Naive thymus-derived CD4-positive, alpha-beta T cell (primary cell): ENCODE results near the gene ART4. TPM values are rescaled to one million over a fixed set of nuclear protein-coding genes. Genes with fewer than 3 reads are reported as not detected.
A peak's percentile ranks its signal among the peaks of the same experiment; 100 is the strongest.

Experiments used
- ATAC-seq: fragments of 150-1000 bp; cut with Tn5 transposase; 2 replicates; pipeline ENCODE4 v1.10.0; 2021; ENCODE audit warnings: mild to moderate bottlenecking, moderate library complexity
- CTCF ChIA-PET: fragments of 350-600 bp; sonication (Branson Sonifier 250); formaldehyde crosslinking; loops from one replicate; lab custom pipeline; 2021; ENCODE audit warnings: antibody characterized with exemption; lab: Charles Lee
- POLR2A ChIA-PET: fragments of 350-600 bp; sonication (Branson Sonifier 250); formaldehyde crosslinking; loops from one replicate; lab custom pipeline; 2021; ENCODE audit warnings: antibody characterized with exemption, inconsistent platforms; lab: Charles Lee
- DNase-seq, 9 donors: peaks; one replicate each; pipeline versions ENCODE4 v3.0.0 to v3.0.0-alpha.2; 2020 to 2022; ENCODE audit warnings: mixed read lengths in 1 of 9
- H3K27ac ChIP-seq: one replicate; pipeline ENCODE4 v1.7.0; 2013; ENCODE audit warnings: mild to moderate bottlenecking, low read depth, low read length, moderate library complexity
- H3K27me3 ChIP-seq, 2 donors: one replicate each; pipeline ENCODE4 v1.7.0; 2013; ENCODE audit warnings: low read length in 2 of 2, mild to moderate bottlenecking in 2 of 2, moderate library complexity in 2 of 2; ENCODE audit not compliant: control insufficient read depth in 2 of 2, insufficient read depth in 2 of 2
- H3K36me3 ChIP-seq, 3 experiments: 1 replicate in 2 of 3; 2 replicates in 1 of 3; pipeline ENCODE4 v1.7.0; 2013; ENCODE audit warnings: low read length in 3 of 3, mild to moderate bottlenecking in 3 of 3, moderate library complexity in 1 of 3; ENCODE audit not compliant: insufficient read depth in 3 of 3, control insufficient read depth in 2 of 3
- H3K4me1 ChIP-seq, 2 donors: one replicate each; pipeline ENCODE4 v1.7.0; 2013; ENCODE audit warnings: low read length in 2 of 2, mild to moderate bottlenecking in 2 of 2, moderate library complexity in 1 of 2; ENCODE audit not compliant: control insufficient read depth in 2 of 2, insufficient read depth in 2 of 2
- H3K4me3 ChIP-seq: 2 replicates; pipeline ENCODE4 v1.7.0; 2013; ENCODE audit warnings: mild to moderate bottlenecking, low read length
- H3K9me3 ChIP-seq, 3 experiments: 1 replicate in 2 of 3; 2 replicates in 1 of 3; pipeline ENCODE4 v1.7.0; 2013; ENCODE audit warnings: low read length in 3 of 3; ENCODE audit not compliant: control insufficient read depth in 2 of 3
- H3K27ac Mint-ChIP-seq, 9 donors: one replicate each; pipeline ENCODE4 v1.8.0; 2020 to 2022; ENCODE audit warnings: mixed read lengths in 9 of 9, mild to moderate bottlenecking in 8 of 9, moderate library complexity in 5 of 9, inconsistent platforms in 2 of 9
- H3K27me3 Mint-ChIP-seq, 5 donors: one replicate each; pipeline ENCODE4 v1.8.0; 2021 to 2022; ENCODE audit warnings: mixed read lengths in 5 of 5, mild to moderate bottlenecking in 1 of 5
- H3K36me3 Mint-ChIP-seq, 5 donors: one replicate each; pipeline ENCODE4 v1.8.0; 2020 to 2022; ENCODE audit warnings: mixed read lengths in 5 of 5, mild to moderate bottlenecking in 3 of 5, inconsistent platforms in 1 of 5
- H3K4me1 Mint-ChIP-seq, 7 donors: one replicate each; pipeline ENCODE4 v1.8.0; 2020 to 2022; ENCODE audit warnings: mixed read lengths in 7 of 7, mild to moderate bottlenecking in 3 of 7, inconsistent platforms in 1 of 7
- H3K4me3 Mint-ChIP-seq, 10 donors: one replicate each; pipeline ENCODE4 v1.8.0; 2020 to 2022; ENCODE audit warnings: mild to moderate bottlenecking in 10 of 10, mixed read lengths in 10 of 10, moderate library complexity in 6 of 10, inconsistent platforms in 2 of 10
- H3K9me3 Mint-ChIP-seq, 11 donors: one replicate each; pipeline ENCODE4 v1.8.0; 2020 to 2022; ENCODE audit warnings: mixed read lengths in 11 of 11, mild to moderate bottlenecking in 4 of 11, inconsistent platforms in 1 of 11, moderate library complexity in 1 of 11
- intact Hi-C, 2 donors: fragments of 100-400 bp; cut with micrococcal nuclease; formaldehyde crosslinking; loops; one replicate each; pipeline ENCODE4 v1.15.1; 2023
- polyA plus RNA-seq, 2 donors: library from polyadenylated mRNA; unstranded; fragments of 300-500 nt; fragmentation: Illumina TruSeq; gene quantifications; one replicate each; pipeline ENCODE4 v1.2.3, GENCODE V29; 2021
- total RNA-seq, 6 experiments: library from RNA in 5 of 6; stranded (reverse) in 5 of 6; gene quantifications; 1 replicate in 5 of 6; 2 replicates in 1 of 6; pipeline ENCODE4 v1.2.3 and lab custom pipeline; 2021 to 2026

The ART4 gene
- total and polyA plus RNA-seq, 7 experiments from 2014 or later, result not detected

- Histone ChIP-seq H3K4me1 (peaks cover 14 to 19% of the 10 kb centered on the region in 2 donors), H3K36me3 (peaks cover 3 to 25% (median 8%) of the 10 kb centered on the region in 3 experiments), H3K9me3 (no peaks in the 10 kb centered on the region), H3K27ac (peak overlapping the region; percentile 97), H3K27me3 (no peaks in the 10 kb centered on the region), H3K4me3 (peak overlapping the region; percentile 80)
- Mint-ChIP-seq H3K27ac (no peak overlapping the region), H3K4me3 (no peak overlapping the region), H3K36me3 (peaks cover 0 to 13% (median 5%) of the 10 kb centered on the region in 5 donors), H3K27me3 (no peaks in the 10 kb centered on the region), H3K9me3 (no peaks in the 10 kb centered on the region), H3K4me1 (peaks cover 0 to 26% (median 10%) of the 10 kb centered on the region in 7 donors)
- ChIA-PET CTCF (interaction anchor here (0.6 to 2.5 kb wide), 3 partner anchors 25 to 42 kb away, joined by 4 to 22 read pairs (median 4); a partner anchor contains a TSS), POLR2A (interaction anchor here (0.7 to 11.9 kb wide), 17 partner anchors 9 to 437 kb away, joined by 3 to 316 read pairs (median 4); partner anchors contain the start of genes ARHGDIB and ATF7IP)
- ATAC-seq, result no peak
- no peak for DNase-seq
- intact Hi-C loops, result loop anchor here (1.0 to 10.0 kb wide), 14 partner anchors 28 to 1700 kb away; partner anchors contain the start of genes ARHGDIB (in 2 of the 2), ATF7IP (in 2 of the 2), STRAP (in 2 of the 2) and EPS8 (in 1 of the 2)
Observed at GRCh38 chr12:14802721-14803010, 40.7 kb downstream of the ART4 start.

GRCh38 chr12:14802247-14802646 lies 41.1 kb downstream of the ART4 start:
- DNase-seq, result no peak
- Mint-ChIP-seq H3K27ac (peak overlapping the region in 1 of 9 donors; percentile 18), H3K27me3 (no peaks in the 10 kb centered on the region), H3K36me3 (peaks cover 0 to 18% (median 5%) of the 10 kb centered on the region in 5 donors), H3K4me1 (peaks cover 0 to 30% (median 14%) of the 10 kb centered on the region in 7 donors), H3K4me3 (no peak overlapping the region), H3K9me3 (no peaks in the 10 kb centered on the region)
- H3K4me3 ChIP-seq, result peak overlapping the region; percentile 80
- ChIA-PET POLR2A (interaction anchor here (0.9 to 11.9 kb wide), 9 partner anchors 9 to 437 kb away, joined by 3 to 316 read pairs (median 5); partner anchors contain the start of gene ATF7IP), CTCF (interaction anchor here (0.6 to 2.5 kb wide), 3 partner anchors 25 to 42 kb away, joined by 4 to 22 read pairs (median 4); a partner anchor contains a TSS)
- intact Hi-C loops, result loop anchor here (2.0 to 10.0 kb wide), 5 partner anchors 147 to 1700 kb away; partner anchors contain the start of genes EPS8 (in 1 of the 2), GSG1 (in 1 of the 2) and STRAP (in 1 of the 2)
- peaks cover 14 to 19% of the 10 kb centered on the region in 2 donors for H3K4me1 ChIP-seq
- H3K27ac ChIP-seq, result peak overlapping the region; percentile 97
- peaks cover 3 to 29% (median 12%) of the 10 kb centered on the region in 3 experiments for H3K36me3 ChIP-seq
- no peaks in the 10 kb centered on the region for H3K9me3 ChIP-seq
- ATAC-seq, result no peak
- H3K27me3 ChIP-seq, result no peaks in the 10 kb centered on the region

- peak overlapping the region in 2 of 9 donors; percentile 32 to 48 for H3K27ac Mint-ChIP-seq
- intact Hi-C loops, result no loop called here
Observed at GRCh38 chr12:14795028-14795448, 48.3 kb downstream of the ART4 start.

GRCh38 chr12:14785568-14785967 lies 57.8 kb downstream of the ART4 start:
- Histone ChIP-seq H3K27ac (no peak overlapping the region), H3K4me1 (no peaks in the 10 kb centered on the region), H3K4me3 (no peak overlapping the region), H3K27me3 (no peaks in the 10 kb centered on the region), H3K9me3 (no peaks in the 10 kb centered on the region), H3K36me3 (peaks cover 7 to 45% (median 22%) of the 10 kb centered on the region in 3 experiments)
- intact Hi-C loops, result no loop called here
- CTCF ChIA-PET, result interaction anchor here (2.0 kb wide), 1 partner anchor 15 kb away, joined by 6 read pairs; a partner anchor contains a TSS
- H3K4me1 Mint-ChIP-seq, result peaks cover 0 to 9% (median 2%) of the 10 kb centered on the region in 7 donors
- DNase-seq (no peak), ATAC-seq (no peak)
- H3K9me3 Mint-ChIP-seq, result no peaks in the 10 kb centered on the region
- POLR2A ChIA-PET, result interaction anchor here (3.2 to 5.2 kb wide), 2 partner anchors 10 to 15 kb away, joined by 20 to 39 read pairs; a partner anchor contains a TSS
- H3K27me3 Mint-ChIP-seq, result no peaks in the 10 kb centered on the region
- H3K27ac Mint-ChIP-seq, result peak overlapping the region in 1 of 9 donors; percentile 21
- peaks cover 4 to 47% (median 19%) of the 10 kb centered on the region in 5 donors for H3K36me3 Mint-ChIP-seq
- H3K4me3 Mint-ChIP-seq, result no peak overlapping the region

More at GRCh38 chr12:14795028-14795448, 48.3 kb downstream of the ART4 start:
- peaks cover 17 to 72% (median 53%) of the 10 kb centered on the region in 3 experiments for H3K36me3 ChIP-seq
- ATAC-seq (no peak), DNase-seq (no peak)
- Mint-ChIP-seq H3K36me3 (peaks cover 15 to 59% (median 36%) of the 10 kb centered on the region in 5 donors), H3K27me3 (no peaks in the 10 kb centered on the region), H3K4me1 (peaks cover 0 to 14% (median 9%) of the 10 kb centered on the region in 7 donors), H3K4me3 (no peak overlapping the region), H3K9me3 (no peaks in the 10 kb centered on the region)
- CTCF ChIA-PET, result interaction anchor here (0.6 kb wide), 1 partner anchor 165 kb away, joined by 3 read pairs; no protein-coding TSS in a partner anchor
- POLR2A ChIA-PET, result interaction anchor here (0.6 to 1.3 kb wide), 4 partner anchors 9 to 348 kb away, joined by 3 to 5 read pairs (median 4); partner anchors contain the start of genes C12orf60 and WBP11
- H3K27ac ChIP-seq, result no peak overlapping the region
- no peaks in the 10 kb centered on the region for H3K4me1 ChIP-seq
- H3K27me3 ChIP-seq, result no peaks in the 10 kb centered on the region
- H3K4me3 ChIP-seq, result no peak overlapping the region
- no peaks in the 10 kb centered on the region for H3K9me3 ChIP-seq

GRCh38 chr12:14784471-14784870 lies 58.9 kb downstream of the ART4 start:
- intact Hi-C loops, result loop anchor here in 1 of 2 donors (1.0 kb wide), 1 partner anchor 9 kb away; no protein-coding TSS in a partner anchor
- H3K27ac ChIP-seq, result no peak overlapping the region
- no peak for ATAC-seq
- H3K36me3 ChIP-seq, result peaks cover 7 to 34% (median 15%) of the 10 kb centered on the region in 3 experiments
- no peaks in the 10 kb centered on the region for H3K27me3 ChIP-seq
- no peak overlapping the region for H3K4me3 ChIP-seq
- no peak for DNase-seq
- no peaks in the 10 kb centered on the region for H3K9me3 ChIP-seq
- Mint-ChIP-seq H3K27ac (peak overlapping the region in 2 of 9 donors; percentile 21 to 56), H3K36me3 (peaks cover 0 to 36% (median 8%) of the 10 kb centered on the region in 5 donors), H3K4me3 (no peak overlapping the region), H3K4me1 (peaks cover 0 to 16% (median 4%) of the 10 kb centered on the region in 7 donors), H3K9me3 (no peaks in the 10 kb centered on the region), H3K27me3 (peaks cover 0 to 3% (median 0%) of the 10 kb centered on the region in 5 donors)
- no peaks in the 10 kb centered on the region for H3K4me1 ChIP-seq
- ChIA-PET POLR2A (interaction anchor here (0.6 to 5.2 kb wide), 7 partner anchors 8 to 26 kb away, joined by 3 to 39 read pairs (median 4); partner anchors contain the start of genes C12orf60 and WBP11), CTCF (interaction anchor here (2.0 kb wide), 2 partner anchors 11 to 14 kb away, joined by 6 to 8 read pairs; a partner anchor contains a TSS)

GRCh38 chr12:14782756-14783155 lies 60.6 kb downstream of the ART4 start:
- Histone ChIP-seq H3K4me3 (no peak overlapping the region), H3K27ac (no peak overlapping the region), H3K9me3 (no peaks in the 10 kb centered on the region), H3K4me1 (no peaks in the 10 kb centered on the region), H3K36me3 (peaks cover 0 to 19% (median 6%) of the 10 kb centered on the region in 3 experiments), H3K27me3 (no peaks in the 10 kb centered on the region)
- ChIA-PET CTCF (no interaction called here), POLR2A (interaction anchor here (0.9 to 1.6 kb wide), 2 partner anchors 11 to 49 kb away, joined by 5 to 18 read pairs; a partner anchor contains a TSS)
- Mint-ChIP-seq H3K36me3 (peaks cover 0 to 25% (median 4%) of the 10 kb centered on the region in 5 donors), H3K4me3 (no peak overlapping the region), H3K27me3 (peaks cover 0 to 4% (median 0%) of the 10 kb centered on the region in 5 donors), H3K27ac (peak overlapping the region in 1 of 9 donors; percentile 22), H3K9me3 (no peaks in the 10 kb centered on the region), H3K4me1 (peaks cover 0 to 17% (median 4%) of the 10 kb centered on the region in 7 donors)
- ATAC-seq, result no peak
- no peak for DNase-seq
- intact Hi-C loops, result no loop called here
